GM12874 (cell line): ENCODE measurements around the gene ASB11.

Source experiments
- TF ChIP-seq, protein P1 (sequence below): IDR thresholded peaks from 2 replicates; pipeline ENCODE4 v1.5.1; 2011; ENCODE audit warnings: low read depth, mild to moderate bottlenecking, control low read depth, low read length, moderate library complexity; ENCODE audit not compliant: insufficient read depth

The ASB11 gene

GRCh38 chrX:15277604-15278003, 37.8 kb downstream of the ASB11 start:
- TF ChIP-seq, protein P1, sequence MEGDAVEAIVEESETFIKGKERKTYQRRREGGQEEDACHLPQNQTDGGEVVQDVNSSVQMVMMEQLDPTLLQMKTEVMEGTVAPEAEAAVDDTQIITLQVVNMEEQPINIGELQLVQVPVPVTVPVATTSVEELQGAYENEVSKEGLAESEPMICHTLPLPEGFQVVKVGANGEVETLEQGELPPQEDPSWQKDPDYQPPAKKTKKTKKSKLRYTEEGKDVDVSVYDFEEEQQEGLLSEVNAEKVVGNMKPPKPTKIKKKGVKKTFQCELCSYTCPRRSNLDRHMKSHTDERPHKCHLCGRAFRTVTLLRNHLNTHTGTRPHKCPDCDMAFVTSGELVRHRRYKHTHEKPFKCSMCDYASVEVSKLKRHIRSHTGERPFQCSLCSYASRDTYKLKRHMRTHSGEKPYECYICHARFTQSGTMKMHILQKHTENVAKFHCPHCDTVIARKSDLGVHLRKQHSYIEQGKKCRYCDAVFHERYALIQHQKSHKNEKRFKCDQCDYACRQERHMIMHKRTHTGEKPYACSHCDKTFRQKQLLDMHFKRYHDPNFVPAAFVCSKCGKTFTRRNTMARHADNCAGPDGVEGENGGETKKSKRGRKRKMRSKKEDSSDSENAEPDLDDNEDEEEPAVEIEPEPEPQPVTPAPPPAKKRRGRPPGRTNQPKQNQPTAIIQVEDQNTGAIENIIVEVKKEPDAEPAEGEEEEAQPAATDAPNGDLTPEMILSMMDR = no peak

DNA sequence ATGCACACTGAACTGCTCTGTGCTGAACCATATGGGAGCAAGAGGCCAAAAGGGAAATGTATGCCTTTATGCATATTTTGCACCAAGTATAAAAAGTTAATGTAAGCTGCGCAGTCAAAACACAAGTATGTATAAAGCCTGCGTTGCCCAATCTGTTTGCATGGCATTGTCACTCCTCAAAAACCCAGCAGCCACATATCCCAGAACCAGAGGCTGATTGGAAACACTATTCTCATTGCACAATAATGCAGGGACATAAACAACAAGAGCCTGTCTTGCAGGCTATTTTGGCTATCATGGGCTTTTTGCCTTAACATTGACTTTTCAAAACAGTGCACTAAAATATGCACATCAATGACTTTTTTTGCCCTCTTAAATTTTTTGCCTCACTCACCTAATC, 40.5 kb downstream of the ASB11 start:
- TF ChIP-seq, protein P1 = no peak

DNA sequence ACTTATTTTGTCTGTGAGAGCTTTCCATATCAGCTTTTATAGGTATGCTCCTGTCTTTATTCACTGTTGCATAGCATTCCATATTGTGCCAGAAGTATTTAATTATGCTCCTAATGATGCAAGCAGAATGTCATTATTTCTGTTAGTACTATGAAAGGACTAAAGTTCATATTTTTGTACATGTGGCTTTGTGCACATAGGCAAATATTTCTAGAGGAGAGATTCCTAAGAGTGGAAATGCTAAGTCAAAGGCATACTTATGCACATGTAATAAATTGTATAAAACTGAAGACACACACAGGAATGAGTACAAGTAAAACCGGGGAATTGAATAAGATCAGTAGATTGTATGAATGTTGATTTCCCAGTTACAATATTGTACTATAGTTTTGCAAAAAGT, 43.7 kb downstream of the ASB11 start:
- TF ChIP-seq, protein P1 = no peak

DNA sequence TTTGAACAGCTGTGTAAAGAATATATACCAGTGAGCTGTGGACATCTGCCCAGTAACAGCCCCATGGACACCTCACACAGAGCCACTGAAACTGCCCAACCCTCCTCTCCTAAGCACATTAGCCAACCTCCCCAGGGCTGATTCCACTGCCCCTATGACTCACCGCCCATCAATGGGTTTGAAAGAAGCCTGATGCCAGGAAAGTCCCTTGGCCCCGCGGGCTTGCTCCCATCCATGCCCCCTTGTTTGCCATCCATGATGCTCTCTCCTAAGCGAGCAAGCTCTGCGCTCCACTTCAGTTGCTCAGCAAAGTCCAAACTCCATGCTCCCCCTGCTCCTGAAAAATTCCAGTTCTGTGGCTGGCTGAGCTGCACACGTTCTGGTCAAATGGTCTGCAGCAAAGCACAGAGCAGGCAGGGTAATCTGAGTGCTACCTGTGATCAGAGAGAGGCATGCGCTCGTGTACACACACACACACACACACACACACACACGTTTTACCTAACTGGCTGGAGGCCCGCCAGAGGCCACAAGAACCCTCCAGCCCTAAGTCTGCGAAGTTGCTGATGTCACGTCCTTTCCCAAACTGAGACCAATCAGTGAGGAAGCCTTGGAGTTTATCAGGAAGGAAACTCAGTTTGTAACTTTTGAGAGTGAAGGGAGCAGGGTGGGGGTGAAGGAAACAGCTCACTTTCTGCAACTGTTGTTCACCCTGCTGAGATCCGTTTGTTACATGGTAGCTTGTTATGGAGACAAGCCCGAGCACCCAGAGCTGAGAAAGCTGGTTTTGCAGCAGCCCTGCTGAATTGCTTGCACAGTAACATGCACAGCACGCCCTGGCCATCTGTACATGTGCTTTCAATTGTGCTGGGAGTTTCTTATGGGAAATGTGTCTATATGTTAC, 45.6 kb downstream of the ASB11 start, which contains the start of gene ASB9:
TSS of gene ASB9 (minus strand) at position 466 of the 904 bp plus-strand sequence. CDS start at position 257, 209 bp downstream.
- TF ChIP-seq, protein P1 = no peak

DNA sequence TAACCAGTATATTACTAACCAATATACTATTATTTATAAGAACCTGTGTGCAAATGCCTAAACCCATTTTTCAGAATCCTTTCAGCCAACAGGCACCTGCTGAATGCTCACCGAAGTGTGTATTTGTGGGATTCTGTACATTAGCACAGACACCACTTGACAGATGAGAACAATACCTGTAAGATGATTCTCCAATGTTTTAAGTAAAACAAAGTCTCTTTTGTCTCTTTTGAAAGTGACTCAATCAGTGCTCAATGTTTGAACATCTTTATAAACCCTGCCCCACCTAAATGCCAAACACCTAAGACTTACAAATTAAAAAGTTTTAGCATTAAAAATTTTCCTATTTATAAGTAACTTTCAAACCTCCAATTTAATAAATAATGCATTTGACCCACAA, 46.3 kb downstream of the ASB11 start:
- TF ChIP-seq, protein P1 = no peak

GRCh38 chrX:15254852-15255251, 60.6 kb downstream of the ASB11 start:
- TF ChIP-seq, protein P1 = no peak

DNA sequence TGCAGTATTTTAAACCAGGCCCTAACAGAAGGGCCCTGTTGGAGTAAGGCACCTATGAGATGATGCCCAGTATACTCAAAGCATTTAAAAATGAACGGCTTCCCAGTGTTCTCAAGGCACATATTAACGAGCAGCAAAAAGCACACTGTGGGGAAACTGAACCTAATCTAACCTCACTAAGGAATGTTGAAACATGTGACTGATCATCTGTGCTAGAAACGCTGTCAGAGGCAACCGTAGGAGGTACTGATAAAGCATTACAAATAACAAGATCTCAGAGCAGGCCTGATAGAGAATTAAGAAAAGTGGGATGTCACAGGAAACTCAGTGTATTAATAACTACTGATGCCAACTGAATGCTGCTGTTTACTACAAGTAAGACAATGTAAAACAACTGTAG, 69.5 kb downstream of the ASB11 start:
- TF ChIP-seq, protein P1 = no peak
